ENCODE data around the gene COPG2. TPM values are rescaled to one million over a fixed set of nuclear protein-coding genes. Genes with fewer than 3 reads are reported as not detected.

Gene COPG2
- polyA plus RNA-seq, 1 donor from 2014 or later, result 37.9 TPM

GRCh38 chr7:130703851-130704250 is 35.3 kb upstream of the COPG2 start:
- H2AFZ ChIP-seq (ENCODE audit: low read depth, low read length), result no peak overlapping the region
- H3K27ac ChIP-seq (ENCODE audit: low read length), result no peak overlapping the region
- H3F3A ChIP-seq (ENCODE audit: insufficient read depth, low read length, poor library complexity, severe bottlenecking), result no peaks in the 10 kb centered on the region
- H4K20me1 ChIP-seq (ENCODE audit: insufficient read depth), result no peaks in the 10 kb centered on the region
- H3K36me3 ChIP-seq (ENCODE audit: insufficient read depth, low read length), result no peaks in the 10 kb centered on the region
- H3K79me2 ChIP-seq (replicated peaks; ENCODE audit: insufficient read depth, low read length), result no peaks in the 10 kb centered on the region
- no peaks in the 10 kb centered on the region for H3K9me2 ChIP-seq (ENCODE audit: insufficient read depth, low read length)
- H3K9me3 ChIP-seq (ENCODE audit: low read length), result no peaks in the 10 kb centered on the region
- no peaks in the 10 kb centered on the region for H3K27me3 ChIP-seq (ENCODE audit: insufficient read depth, low read depth, low read length)
- H3K4me3 ChIP-seq (ENCODE audit: low read length), result no peak overlapping the region
- TF ChIP-seq EZH2 (IDR thresholded peaks at IDR 0.05; ENCODE audit: borderline replicate concordance, insufficient read depth, low read length, poor library complexity, severe bottlenecking) (no peak), MXI1 (conservative IDR thresholded peaks at IDR 0.05; ENCODE audit: poor library complexity, severe bottlenecking) (no peak), CTCF (IDR thresholded peaks at IDR 0.05; ENCODE audit: poor library complexity, severe bottlenecking) (no peak), TAF1 (IDR thresholded peaks at IDR 0.05; ENCODE audit: low read depth) (no peak), POLR2AphosphoS5 (IDR thresholded peaks at IDR 0.05) (no peak), REST (IDR thresholded peaks at IDR 0.05; ENCODE audit: borderline replicate concordance) (no peak), SMC3 (conservative IDR thresholded peaks at IDR 0.05; ENCODE audit: poor library complexity) (no peak), EP300 (conservative IDR thresholded peaks at IDR 0.05; ENCODE audit: poor library complexity, severe bottlenecking) (no peak), RAD21 (conservative IDR thresholded peaks at IDR 0.05) (no peak)
- H3K9ac ChIP-seq (ENCODE audit: low read length), result no peak overlapping the region
- no peak overlapping the region for H3K4me2 ChIP-seq (ENCODE audit: low read length)

GRCh38 chr7:130701650-130702049 is 33.1 kb upstream of the COPG2 start:
- H3K27me3 ChIP-seq (ENCODE audit: insufficient read depth, low read depth, low read length), result no peaks in the 10 kb centered on the region
- no peak overlapping the region for H3K4me3 ChIP-seq (ENCODE audit: low read length)
- no peak overlapping the region for H3K4me2 ChIP-seq (ENCODE audit: low read length)
- H3K9ac ChIP-seq (ENCODE audit: low read length), result no peak overlapping the region
- H3K9me2 ChIP-seq (ENCODE audit: insufficient read depth, low read length), result no peaks in the 10 kb centered on the region
- H3F3A ChIP-seq (ENCODE audit: insufficient read depth, low read length, poor library complexity, severe bottlenecking), result no peaks in the 10 kb centered on the region
- no peaks in the 10 kb centered on the region for H4K20me1 ChIP-seq (ENCODE audit: insufficient read depth)
- H2AFZ ChIP-seq (ENCODE audit: low read depth, low read length), result no peak overlapping the region
- no peaks in the 10 kb centered on the region for H3K9me3 ChIP-seq (ENCODE audit: low read length)
- no peak overlapping the region for H3K27ac ChIP-seq (ENCODE audit: low read length)
- TF ChIP-seq EP300 (conservative IDR thresholded peaks at IDR 0.05; ENCODE audit: poor library complexity, severe bottlenecking) (no peak), CTCF (IDR thresholded peaks at IDR 0.05; ENCODE audit: poor library complexity, severe bottlenecking) (no peak), MXI1 (conservative IDR thresholded peaks at IDR 0.05; ENCODE audit: poor library complexity, severe bottlenecking) (no peak), RAD21 (conservative IDR thresholded peaks at IDR 0.05) (no peak), POLR2AphosphoS5 (IDR thresholded peaks at IDR 0.05) (no peak), REST (IDR thresholded peaks at IDR 0.05; ENCODE audit: borderline replicate concordance) (no peak), SMC3 (conservative IDR thresholded peaks at IDR 0.05; ENCODE audit: poor library complexity) (no peak), EZH2 (IDR thresholded peaks at IDR 0.05; ENCODE audit: borderline replicate concordance, insufficient read depth, low read length, poor library complexity, severe bottlenecking) (no peak), TAF1 (IDR thresholded peaks at IDR 0.05; ENCODE audit: low read depth) (no peak)
- H3K79me2 ChIP-seq (replicated peaks; ENCODE audit: insufficient read depth, low read length), result no peaks in the 10 kb centered on the region
- H3K36me3 ChIP-seq (ENCODE audit: insufficient read depth, low read length), result no peaks in the 10 kb centered on the region
